ENCODE results near the gene CD274. TPM values are rescaled to one million over a fixed set of nuclear protein-coding genes. Genes with fewer than 3 reads are reported as not detected.
"Not testable (repeated sequence)": the region's sequence is repeated elsewhere in the genome, so short reads cannot be mapped to it uniquely, and the experiment has no call there.

CD274 gene
- total and polyA plus RNA-seq, 2 donors (not counting 1 experiment from before 2014, with no cell fraction given), result 3.1 to 3.3 TPM

DNA sequence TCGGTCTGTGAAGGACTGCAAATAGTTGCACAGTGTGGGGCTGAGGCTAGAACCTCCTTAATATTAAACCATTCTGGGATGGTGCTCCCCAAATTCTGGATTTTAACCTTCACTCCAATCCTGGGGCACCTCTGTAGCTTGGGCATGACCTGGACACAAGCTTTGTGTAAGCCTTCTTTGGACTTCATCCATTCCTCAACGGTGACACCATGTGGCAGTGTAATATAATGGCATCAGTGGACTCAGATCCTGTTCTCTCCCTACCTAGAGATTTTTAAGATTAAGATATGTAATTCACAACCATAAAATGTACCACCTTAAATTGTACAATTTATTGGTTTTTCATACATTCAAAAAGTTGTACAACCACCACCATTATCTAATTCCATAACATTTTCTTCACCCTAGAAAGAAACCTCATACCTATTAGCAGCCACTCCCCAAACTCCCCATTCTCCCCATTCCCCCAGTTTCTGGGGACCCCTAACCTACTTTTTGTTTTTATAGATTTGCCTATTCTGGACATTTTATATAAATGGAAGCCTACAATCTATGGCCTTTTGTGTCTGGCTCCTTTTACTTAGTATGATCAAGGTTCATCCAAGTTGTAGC, 7.8 kb upstream of the CD274 start:
- Histone ChIP-seq H3K4me3 (replicated peaks in 1 of 4; ENCODE audit: control extremely low read depth in 1 of 4, insufficient read depth in 1 of 4, low read depth in 3 of 4, low read length in 4 of 4) (no peak overlapping the region), H3K9me3 (ENCODE audit: control insufficient read depth, insufficient read depth, low read depth, low read length) (no peaks in the 10 kb centered on the region), H3K9ac (ENCODE audit: insufficient read depth, low read length) (no peak overlapping the region), H3K4me2 (ENCODE audit: extremely low read depth, insufficient read depth, low read length) (no peak overlapping the region), H3K27ac (ENCODE audit: insufficient read depth, low read length) (no peak overlapping the region), H4K20me1 (ENCODE audit: control insufficient read depth, extremely low read depth, insufficient read depth, low read length) (no peaks in the 10 kb centered on the region), H3K36me3 (ENCODE audit: control insufficient read depth, insufficient read depth, low read length) (no peaks in the 10 kb centered on the region), H3K27me3 (ENCODE audit: control insufficient read depth, insufficient read depth, low read length) (no peaks in the 10 kb centered on the region), H3K4me1 (ENCODE audit: control insufficient read depth, extremely low read depth, insufficient read depth, low read length) (peaks cover 3% of the 10 kb centered on the region), H3K79me2 (ENCODE audit: control insufficient read depth, insufficient read depth, low read length) (no peaks in the 10 kb centered on the region), H2AFZ (ENCODE audit: low read length) (no peak overlapping the region)
- TF ChIP-seq, protein P1, sequence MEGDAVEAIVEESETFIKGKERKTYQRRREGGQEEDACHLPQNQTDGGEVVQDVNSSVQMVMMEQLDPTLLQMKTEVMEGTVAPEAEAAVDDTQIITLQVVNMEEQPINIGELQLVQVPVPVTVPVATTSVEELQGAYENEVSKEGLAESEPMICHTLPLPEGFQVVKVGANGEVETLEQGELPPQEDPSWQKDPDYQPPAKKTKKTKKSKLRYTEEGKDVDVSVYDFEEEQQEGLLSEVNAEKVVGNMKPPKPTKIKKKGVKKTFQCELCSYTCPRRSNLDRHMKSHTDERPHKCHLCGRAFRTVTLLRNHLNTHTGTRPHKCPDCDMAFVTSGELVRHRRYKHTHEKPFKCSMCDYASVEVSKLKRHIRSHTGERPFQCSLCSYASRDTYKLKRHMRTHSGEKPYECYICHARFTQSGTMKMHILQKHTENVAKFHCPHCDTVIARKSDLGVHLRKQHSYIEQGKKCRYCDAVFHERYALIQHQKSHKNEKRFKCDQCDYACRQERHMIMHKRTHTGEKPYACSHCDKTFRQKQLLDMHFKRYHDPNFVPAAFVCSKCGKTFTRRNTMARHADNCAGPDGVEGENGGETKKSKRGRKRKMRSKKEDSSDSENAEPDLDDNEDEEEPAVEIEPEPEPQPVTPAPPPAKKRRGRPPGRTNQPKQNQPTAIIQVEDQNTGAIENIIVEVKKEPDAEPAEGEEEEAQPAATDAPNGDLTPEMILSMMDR (conservative IDR thresholded peaks at IDR 0.05 in 1 of 2, IDR thresholded peaks at IDR 0.05 in 1 of 2; ENCODE audit: low read depth in 1 of 2, low read length in 2 of 2), result peak; percentile 41 to 56
- TF ChIP-seq EZH2 (IDR thresholded peaks at IDR 0.05; ENCODE audit: low read length, missing control alignments), result no peak
- DNase-seq (ENCODE audit: low read depth in 2 of 2), result peak; percentile 50 to 70

DNA sequence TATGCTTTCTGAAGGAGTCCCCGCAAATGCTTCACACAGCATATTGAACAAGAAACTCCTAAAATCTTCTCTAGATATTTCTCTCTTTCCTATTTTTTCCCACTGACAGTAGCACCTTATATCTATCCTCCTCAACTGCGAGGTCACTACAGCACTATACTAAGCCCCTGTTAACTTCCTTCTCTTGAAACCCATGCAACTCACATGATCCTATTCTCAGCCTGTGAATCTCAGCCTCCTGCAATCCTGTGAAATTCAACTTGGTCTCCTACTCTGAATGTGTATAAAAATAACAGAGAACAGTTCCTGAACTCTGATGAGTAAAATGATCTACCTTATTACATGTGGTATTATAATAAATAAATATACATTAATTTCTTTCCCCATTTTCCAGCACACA, 6.5 kb upstream of the CD274 start:
- TF ChIP-seq, protein P1 (conservative IDR thresholded peaks at IDR 0.05 in 1 of 2, IDR thresholded peaks at IDR 0.05 in 1 of 2; ENCODE audit: low read depth in 1 of 2, low read length in 2 of 2), result no peak
- no peak for TF ChIP-seq EZH2 (IDR thresholded peaks at IDR 0.05; ENCODE audit: low read length, missing control alignments)
- H3K9ac ChIP-seq (ENCODE audit: insufficient read depth, low read length), result no peak overlapping the region
- no peak overlapping the region for H2AFZ ChIP-seq (ENCODE audit: low read length)
- no peak for DNase-seq (ENCODE audit: low read depth in 2 of 2)
- no peaks in the 10 kb centered on the region for H4K20me1 ChIP-seq (ENCODE audit: control insufficient read depth, extremely low read depth, insufficient read depth, low read length)
- no peak overlapping the region for H3K4me3 ChIP-seq (replicated peaks in 1 of 4; ENCODE audit: control extremely low read depth in 1 of 4, insufficient read depth in 1 of 4, low read depth in 3 of 4, low read length in 4 of 4)
- H3K27ac ChIP-seq (ENCODE audit: insufficient read depth, low read length), result no peak overlapping the region
- no peaks in the 10 kb centered on the region for H3K4me1 ChIP-seq (ENCODE audit: control insufficient read depth, extremely low read depth, insufficient read depth, low read length)
- no peaks in the 10 kb centered on the region for H3K79me2 ChIP-seq (ENCODE audit: control insufficient read depth, insufficient read depth, low read length)
- no peaks in the 10 kb centered on the region for H3K27me3 ChIP-seq (ENCODE audit: control insufficient read depth, insufficient read depth, low read length)
- H3K9me3 ChIP-seq (ENCODE audit: control insufficient read depth, insufficient read depth, low read depth, low read length), result no peaks in the 10 kb centered on the region
- no peaks in the 10 kb centered on the region for H3K36me3 ChIP-seq (ENCODE audit: control insufficient read depth, insufficient read depth, low read length)
- no peak overlapping the region for H3K4me2 ChIP-seq (ENCODE audit: extremely low read depth, insufficient read depth, low read length)

DNA sequence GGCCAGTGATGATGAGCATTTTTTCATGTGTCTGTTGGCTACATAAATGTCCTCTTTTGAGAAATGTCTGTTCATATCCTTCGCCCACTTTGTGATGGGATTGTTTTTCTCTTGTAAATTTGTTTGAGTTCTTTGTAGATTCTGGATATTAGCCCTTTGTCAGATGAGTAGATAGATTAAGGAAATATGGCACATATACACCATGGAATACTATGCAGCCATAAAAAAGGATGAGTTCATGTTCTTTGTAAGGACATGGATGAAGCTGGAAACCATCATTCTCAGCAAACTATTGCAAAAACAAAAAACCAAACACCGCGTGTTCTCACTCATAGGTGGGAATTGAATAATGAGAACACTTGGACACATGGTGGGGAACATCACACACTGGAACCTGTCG, 5.2 kb upstream of the CD274 start:
- not testable (repeated sequence) for H3K36me3 ChIP-seq (ENCODE audit: control insufficient read depth, insufficient read depth, low read length); H3K4me3 ChIP-seq (replicated peaks in 1 of 4; ENCODE audit: control extremely low read depth in 1 of 4, insufficient read depth in 1 of 4, low read depth in 3 of 4, low read length in 4 of 4); H3K9ac ChIP-seq (ENCODE audit: insufficient read depth, low read length); H4K20me1 ChIP-seq (ENCODE audit: control insufficient read depth, extremely low read depth, insufficient read depth, low read length); H3K9me3 ChIP-seq (ENCODE audit: control insufficient read depth, insufficient read depth, low read depth, low read length); H3K27me3 ChIP-seq (ENCODE audit: control insufficient read depth, insufficient read depth, low read length); DNase-seq (ENCODE audit: low read depth in 2 of 2); H2AFZ ChIP-seq (ENCODE audit: low read length); H3K4me1 ChIP-seq (ENCODE audit: control insufficient read depth, extremely low read depth, insufficient read depth, low read length); H3K79me2 ChIP-seq (ENCODE audit: control insufficient read depth, insufficient read depth, low read length); H3K4me2 ChIP-seq (ENCODE audit: extremely low read depth, insufficient read depth, low read length); H3K27ac ChIP-seq (ENCODE audit: insufficient read depth, low read length)

Data from fibroblast of lung (primary cell).